Epithelial cell of prostate (primary cell): Measurements from ENCODE around the gene CTU2.

ENCODE experiments used
- DNase-seq: peaks from one replicate; pipeline ENCODE4 v3.0.0-alpha.2; 2011; ENCODE audit warnings: low read depth, low spot score
- H3K27ac ChIP-seq: fragments of 450-650 bp; 2 replicates; pipeline ENCODE4 v1.5.1; 2017; ENCODE audit warnings: mild to moderate bottlenecking

Gene CTU2

GRCh38 chr16:88681084-88681680 lies 25.1 kb upstream of the CTU2 start:
- DNase-seq: no peak
- H3K27ac ChIP-seq: no peak overlapping the region

- no peak overlapping the region for H3K27ac ChIP-seq
- no peak for DNase-seq
Observed at GRCh38 chr16:88681709-88682451, 24.4 kb upstream of the CTU2 start.

- H3K27ac ChIP-seq: no peak overlapping the region
- no peak for DNase-seq
Observed at GRCh38 chr16:88684569-88685155, 21.6 kb upstream of the CTU2 start.

GRCh38 chr16:88685156-88686061 lies 20.9 kb upstream of the CTU2 start:
- no peak for DNase-seq
- no peak overlapping the region for H3K27ac ChIP-seq

- no peak for DNase-seq
- no peak overlapping the region for H3K27ac ChIP-seq
Observed at GRCh38 chr16:88686062-88686438, 20.3 kb upstream of the CTU2 start.

GRCh38 chr16:88686439-88687253 lies 19.7 kb upstream of the CTU2 start, which contains the start of gene SNAI3:
Gene SNAI3, minus strand, starts transcription at chr16:88686507. Its CDS starts 101 bp downstream, at chr16:88686406.
- no peak within 1 kb of the TSS for H3K27ac ChIP-seq

GRCh38 chr16:88687254-88687576 lies 19.1 kb upstream of the CTU2 start:
- H3K27ac ChIP-seq: no peak overlapping the region
- no peak for DNase-seq

More at GRCh38 chr16:88686439-88687253, 19.7 kb upstream of the CTU2 start, which contains the start of gene SNAI3:
- DNase-seq: no peak

GRCh38 chr16:88687676-88688012 lies 18.7 kb upstream of the CTU2 start:
- DNase-seq: no peak
- no peak overlapping the region for H3K27ac ChIP-seq

GRCh38 chr16:88688013-88688778 lies 18.1 kb upstream of the CTU2 start:
- DNase-seq: no peak
- H3K27ac ChIP-seq: no peak overlapping the region

- no peak overlapping the region for H3K27ac ChIP-seq
Observed at GRCh38 chr16:88690341-88691128, 15.8 kb upstream of the CTU2 start.

GRCh38 chr16:88691129-88691813 lies 15.0 kb upstream of the CTU2 start:
- no peak for DNase-seq
- no peak overlapping the region for H3K27ac ChIP-seq

More at GRCh38 chr16:88690341-88691128, 15.8 kb upstream of the CTU2 start:
- no peak for DNase-seq

GRCh38 chr16:88691924-88692560 lies 14.3 kb upstream of the CTU2 start:
- DNase-seq: no peak
- H3K27ac ChIP-seq: no peak overlapping the region

- no peak for DNase-seq
- no peak overlapping the region for H3K27ac ChIP-seq
Observed at GRCh38 chr16:88692861-88693260, 13.4 kb upstream of the CTU2 start.

- no peak overlapping the region for H3K27ac ChIP-seq
- no peak for DNase-seq
Observed at GRCh38 chr16:88693420-88694177, 12.7 kb upstream of the CTU2 start.

GRCh38 chr16:88694221-88695087 lies 11.8 kb upstream of the CTU2 start:
- H3K27ac ChIP-seq: no peak overlapping the region
- no peak for DNase-seq

GRCh38 chr16:88695218-88695617 lies 11.1 kb upstream of the CTU2 start:
- H3K27ac ChIP-seq: no peak overlapping the region
- DNase-seq: no peak
